HG03064 (cell line): ENCODE measurements around the gene MACROD2.
A peak's percentile ranks its signal among the peaks of the same experiment; 100 is the strongest.

ENCODE experiments used
- ATAC-seq: cut with Tn5 transposase; IDR thresholded peaks from one replicate; pipeline ENCODE4 v1.9.1; 2021; ENCODE audit warnings: low read depth; ENCODE audit not compliant: unreplicated experiment

The MACROD2 gene

GRCh38 chr20:15561070-15561569, 1565.8 kb downstream of the MACROD2 start:
- no peak for ATAC-seq

- no peak for ATAC-seq
These were observed 1566.5 kb downstream of the MACROD2 start for GRCh38 chr20:15561707-15562404.

- no peak for ATAC-seq
These were observed 1568.5 kb downstream of the MACROD2 start for GRCh38 chr20:15563836-15564235.

- ATAC-seq, result peak; percentile 75
These were observed 1569.7 kb downstream of the MACROD2 start for GRCh38 chr20:15564981-15565380.

- no peak for ATAC-seq
These were observed 1570.5 kb downstream of the MACROD2 start for GRCh38 chr20:15565786-15566185.

GRCh38 chr20:15567219-15567618, 1571.9 kb downstream of the MACROD2 start:
- ATAC-seq, result no peak

GRCh38 chr20:15570156-15570555, 1574.8 kb downstream of the MACROD2 start:
- no peak for ATAC-seq

GRCh38 chr20:15571056-15571455, 1575.7 kb downstream of the MACROD2 start:
- ATAC-seq, result no peak

- no peak for ATAC-seq
These were observed 1579.9 kb downstream of the MACROD2 start for GRCh38 chr20:15575255-15575654.

GRCh38 chr20:15576411-15576810, 1581.1 kb downstream of the MACROD2 start:
- no peak for ATAC-seq

- no peak for ATAC-seq
These were observed 1582.8 kb downstream of the MACROD2 start for GRCh38 chr20:15578113-15578512.

- no peak for ATAC-seq
These were observed 1584.4 kb downstream of the MACROD2 start for GRCh38 chr20:15579688-15580087.

GRCh38 chr20:15582146-15582760, 1586.9 kb downstream of the MACROD2 start:
- no peak for ATAC-seq

- no peak for ATAC-seq
These were observed 1589.2 kb downstream of the MACROD2 start for GRCh38 chr20:15584507-15584906.

- ATAC-seq, result no peak
These were observed 1597.8 kb downstream of the MACROD2 start for GRCh38 chr20:15593081-15593480.

GRCh38 chr20:15594158-15594695, 1598.9 kb downstream of the MACROD2 start:
- ATAC-seq, result no peak

GRCh38 chr20:15596220-15596890, 1601.0 kb downstream of the MACROD2 start:
- no peak for ATAC-seq

- no peak for ATAC-seq
These were observed 1602.0 kb downstream of the MACROD2 start for GRCh38 chr20:15597306-15597705.

- ATAC-seq, result no peak
These were observed 1604.6 kb downstream of the MACROD2 start for GRCh38 chr20:15599961-15600360.

GRCh38 chr20:15600565-15600964, 1605.2 kb downstream of the MACROD2 start:
- ATAC-seq, result no peak

GRCh38 chr20:15603506-15603905, 1608.2 kb downstream of the MACROD2 start:
- no peak for ATAC-seq
